Heart left ventricle (tissue), 16 donors: ENCODE measurements around the gene RABL6. TPM values are rescaled to one million over a fixed set of nuclear protein-coding genes. Genes with fewer than 3 reads are reported as not detected.
A peak's percentile ranks its signal among the peaks of the same experiment; 100 is the strongest.
"Not testable (repeated sequence)": the region's sequence is repeated elsewhere in the genome, so short reads cannot be mapped to it uniquely, and the experiment has no call there.

ENCODE experiments used
- ATAC-seq, 4 donors: fragments of 200-7000 bp; cut with Tn5 transposase; one replicate each; pipeline ENCODE4 v1.9.1; 2020 to 2022; ENCODE audit warnings: moderate library complexity in 4 of 4, mild to moderate bottlenecking in 3 of 4, moderate number of reproducible peaks in 1 of 4
- DNase-seq, 5 donors: peaks; one replicate each; pipeline ENCODE4 v3.0.0-alpha.2; 2020
- H3K27ac ChIP-seq, 12 donors: fragments of 200-600 bp; sonication (generic) in 4 of 12; one replicate each; pipeline versions ENCODE4 v1.5.0 to v1.8.0; 2016 to 2022; ENCODE audit warnings: mild to moderate bottlenecking in 2 of 12
- H3K27me3 ChIP-seq, 9 donors: fragments of 200-600 bp; sonication (generic) in 2 of 9; one replicate each; pipeline versions ENCODE4 v1.5.1 to v1.8.0; 2016 to 2022; ENCODE audit warnings: mild to moderate bottlenecking in 3 of 9
- H3K36me3 ChIP-seq, 9 donors: fragments of 200-600 bp; sonication (generic) in 2 of 9; one replicate each; pipeline versions ENCODE4 v1.5.0 to v1.8.0; 2018 to 2022; ENCODE audit warnings: mild to moderate bottlenecking in 2 of 9
- H3K4me1 ChIP-seq, 12 donors: fragments of 200-600 bp; sonication (generic) in 4 of 12; one replicate each; pipeline versions ENCODE4 v1.5.0 to v1.8.0; 2016 to 2022; ENCODE audit warnings: mild to moderate bottlenecking in 3 of 12
- H3K4me3 ChIP-seq, 12 donors: fragments of 200-600 bp; sonication (generic) in 4 of 12; one replicate each; pipeline versions ENCODE4 v1.5.0 to v1.8.0; 2017 to 2022; ENCODE audit warnings: mild to moderate bottlenecking in 9 of 12, moderate library complexity in 4 of 12
- H3K9me3 ChIP-seq, 12 donors: fragments of 200-600 bp; sonication (generic) in 4 of 12; one replicate each; pipeline versions ENCODE4 v1.5.0 to v1.8.0; 2016 to 2022; ENCODE audit warnings: mild to moderate bottlenecking in 1 of 12
- POLR2A ChIP-seq, 2 donors: fragments of 450-650 bp; IDR thresholded peaks; one replicate each; pipeline ENCODE4 v1.6.1; 2017; ENCODE audit warnings: antibody characterized with exemption in 2 of 2, mild to moderate bottlenecking in 2 of 2, moderate library complexity in 2 of 2
- WGBS, 4 donors: extraction: QIAGEN DNeasy Blood & Tissue Kit in 2 of 4; methylation state at CpG; one replicate each; pipeline versions ENCODE4 v1.1.5 to v1.1.7; 2013 to 2018; 5-methylcytosine and 5-hydroxymethylcytosine counted together
- intact Hi-C, 10 donors: fragments of 100-400 bp; cut with DNase I; formaldehyde crosslinking; loops; one replicate each; pipeline versions ENCODE4 v1.11.1 to v1.14.2; 2022
- polyA plus RNA-seq, 2 donors: library from polyadenylated mRNA; stranded (reverse); fragments of 200-250 nt; gene quantifications; one replicate each; pipeline ENCODE4 v1.2.3, GENCODE V29; 2013
- total RNA-seq, 9 donors: library from RNA; depleted of rRNA in 2 of 9; stranded (reverse); fragments of >200 nt in 2 of 9; fragmentation: NEBNext Ultra II Directional in 3 of 9; extraction: Animal tissue kit (Norgen Biotek cat#: 25700) in 3 of 9; gene quantifications; one replicate each; pipeline versions ENCODE4 v1.1.0 to v1.2.4, GENCODE V29; 2016 to 2023
- TF ChIP-seq, protein P1 (sequence below), 12 donors: fragments of 200-600 bp; sonication (generic) in 4 of 12; IDR thresholded peaks; one replicate each; pipeline versions ENCODE4 v1.5.0 to v1.8.0; 2018 to 2022; ENCODE audit warnings: antibody characterized with exemption in 12 of 12, mild to moderate bottlenecking in 5 of 12
- donor health status: ischemic (EF 13 %, LVEDD 7.1; RV severe dilation, severe dysfunction).
- donor health status: healthy with polysubstance abuse.
- donor health status: DM: no; HTN: yes; CAD: no.
- donor health status: DM: no; HTN: no; CAD: no.
- donor health status: ischemic (EF 25% LVEDD 6.9; RV normal size, moderate dysfunction).
- donor health status: ischemic (EF 25% LVEDD 5.7; RV mildly dilated, moderate dysfunction).
- donor health status: healthy.
- donor health status: DM: yes; HTN: yes; CAD: no.
- donor health status: ischemic (EF 35%, LVEDD 5.7; RV mildly dilated, moderate dysfunction).
- donor health status: nonischemic (EF 11% LVEDD 7.7; RV severe dilation, severe dysfunction).
- donor health status: DM: yes; HTN: yes; CAD: no.
- donor health status: PGD.
- donor health status: ischemic (EF 29% LVEDD 5.4; RV normal size, mild dysfunction).
- donor health status: nonischemic (EF 23%, LVEDD 6.1; RV moderate dilation, normal function).

The RABL6 gene
- total and polyA plus RNA-seq, 11 donors: 59.4 to 90.8 (median 71.6) TPM

GRCh38 chr9:136840877-136841645 is 33.3 kb downstream of the RABL6 start:
- ATAC-seq (peak; percentile 3 to 14 (median 4)), DNase-seq (no peak)
- Histone ChIP-seq H3K27me3 (peaks cover 0 to 32% (median 17%) of the 10 kb centered on the region in 9 donors), H3K9me3 (no peaks in the 10 kb centered on the region), H3K4me1 (peaks cover 10 to 47% (median 27%) of the 10 kb centered on the region in 12 donors), H3K27ac (no peak overlapping the region), H3K36me3 (peaks cover 0 to 47% (median 13%) of the 10 kb centered on the region in 9 donors), H3K4me3 (no peak overlapping the region)
- WGBS, 4 donors: 71 to 79% (median 76%) methylated on average over 22 to 28 of the region's 28 CpGs
- TF ChIP-seq POLR2A (IDR thresholded peaks at IDR 0.05): no peak
- TF ChIP-seq, protein P1, sequence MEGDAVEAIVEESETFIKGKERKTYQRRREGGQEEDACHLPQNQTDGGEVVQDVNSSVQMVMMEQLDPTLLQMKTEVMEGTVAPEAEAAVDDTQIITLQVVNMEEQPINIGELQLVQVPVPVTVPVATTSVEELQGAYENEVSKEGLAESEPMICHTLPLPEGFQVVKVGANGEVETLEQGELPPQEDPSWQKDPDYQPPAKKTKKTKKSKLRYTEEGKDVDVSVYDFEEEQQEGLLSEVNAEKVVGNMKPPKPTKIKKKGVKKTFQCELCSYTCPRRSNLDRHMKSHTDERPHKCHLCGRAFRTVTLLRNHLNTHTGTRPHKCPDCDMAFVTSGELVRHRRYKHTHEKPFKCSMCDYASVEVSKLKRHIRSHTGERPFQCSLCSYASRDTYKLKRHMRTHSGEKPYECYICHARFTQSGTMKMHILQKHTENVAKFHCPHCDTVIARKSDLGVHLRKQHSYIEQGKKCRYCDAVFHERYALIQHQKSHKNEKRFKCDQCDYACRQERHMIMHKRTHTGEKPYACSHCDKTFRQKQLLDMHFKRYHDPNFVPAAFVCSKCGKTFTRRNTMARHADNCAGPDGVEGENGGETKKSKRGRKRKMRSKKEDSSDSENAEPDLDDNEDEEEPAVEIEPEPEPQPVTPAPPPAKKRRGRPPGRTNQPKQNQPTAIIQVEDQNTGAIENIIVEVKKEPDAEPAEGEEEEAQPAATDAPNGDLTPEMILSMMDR (IDR thresholded peaks at IDR 0.05): no peak
- intact Hi-C loops: loop anchor here in 4 of 10 donors (5.0 to 10.0 kb wide), 3 partner anchors 46 to 194 kb away; partner anchors contain the start of genes CCDC183 (in 2 of the 4), FUT7 (in 2 of the 4), TMEM141 (in 2 of the 4) and FBXW5 (in 1 of the 4)

GRCh38 chr9:136841646-136842379 is 34.1 kb downstream of the RABL6 start:
- DNase-seq, H3K9me3 ChIP-seq: not testable (repeated sequence)
- Histone ChIP-seq H3K4me1 (peaks cover 10 to 54% (median 31%) of the 10 kb centered on the region in 12 donors), H3K27ac (peak overlapping the region in 3 of 12 donors; percentile 41 to 82 (median 74)), H3K27me3 (peaks cover 0 to 39% (median 19%) of the 10 kb centered on the region in 9 donors), H3K4me3 (peak overlapping the region in 9 of 12 donors; percentile 23 to 70 (median 58)), H3K36me3 (peaks cover 0 to 40% (median 13%) of the 10 kb centered on the region in 9 donors)
- ATAC-seq: peak in 1 of 4 donors; percentile 1
- WGBS, 4 donors: 48 to 56% (median 52%) methylated on average over 13 to 16 of the region's 16 CpGs
- intact Hi-C loops: loop anchor here in 4 of 10 donors (5.0 to 10.0 kb wide), 3 partner anchors 47 to 193 kb away; partner anchors contain the start of genes CCDC183 (in 2 of the 4), FUT7 (in 2 of the 4), TMEM141 (in 2 of the 4) and FBXW5 (in 1 of the 4)

DNA sequence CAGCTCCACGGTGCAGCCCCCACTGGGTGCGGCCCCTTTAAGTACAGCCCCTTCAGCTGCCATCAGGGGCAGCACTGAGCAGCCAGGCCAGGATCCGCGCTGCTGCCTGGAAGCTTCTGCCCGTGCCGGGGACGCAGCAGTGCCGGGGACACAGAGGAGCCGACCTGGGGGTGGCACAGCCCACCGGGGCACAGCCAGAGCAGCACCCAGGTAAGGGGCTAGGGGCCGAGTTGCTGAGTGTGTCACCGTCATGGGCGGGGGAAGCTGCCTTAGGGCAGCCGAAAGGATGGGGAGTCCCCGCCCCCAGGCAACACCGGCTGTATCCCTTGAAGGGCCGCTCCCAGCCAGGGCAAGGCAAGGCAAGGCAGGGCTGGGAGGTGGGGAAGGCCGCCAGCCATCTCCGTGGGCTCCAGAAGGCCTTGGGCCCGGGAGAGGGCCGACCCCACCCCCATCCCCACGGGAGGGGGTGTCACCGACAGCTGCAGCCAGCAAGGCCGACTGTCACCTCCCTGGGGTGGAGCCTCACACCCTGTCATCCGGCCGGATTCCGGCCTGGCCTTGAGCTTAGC is 34.7 kb downstream of the RABL6 start, which contains the start of gene AJM1:
TSS of gene AJM1 (plus strand) at position 99 of the 569 bp plus-strand sequence. CDS start 1,937 bp downstream, outside the sequence.
- Histone ChIP-seq H3K27me3 (peaks cover 0 to 44% (median 19%) of the 10 kb centered on the region in 9 donors), H3K4me1 (peaks cover 10 to 61% (median 34%) of the 10 kb centered on the region in 12 donors), H3K4me3 (peak within 1 kb of the TSS; percentile 23 to 70 (median 54)), H3K36me3 (peaks cover 0 to 36% (median 13%) of the 10 kb centered on the region in 9 donors), H3K27ac (peak within 1 kb of the TSS in 10 of 12 donors; percentile 16 to 82 (median 62))
- DNase-seq (peak; percentile 72 to 90 (median 80)), ATAC-seq (peak; percentile 68 to 91 (median 78))
- TF ChIP-seq, protein P1 (IDR thresholded peaks at IDR 0.05): peak; percentile 82 to 95 (median 93)
- TF ChIP-seq POLR2A (IDR thresholded peaks at IDR 0.05): peak in 1 of 2 donors; percentile 35
- intact Hi-C loops: loop anchor here in 4 of 10 donors (5.0 to 10.0 kb wide), 3 partner anchors 48 to 192 kb away; partner anchors contain the start of genes CCDC183 (in 2 of the 4), FUT7 (in 2 of the 4), TMEM141 (in 2 of the 4) and FBXW5 (in 1 of the 4)
- 0 to 2% (median 0%) methylated on average over 7 to 24 of the region's 27 CpGs for WGBS, 4 donors
- H3K9me3 ChIP-seq: not testable (repeated sequence)

- H3K4me1 ChIP-seq: peaks cover 10 to 69% (median 36%) of the 10 kb centered on the region in 12 donors
- peak in 1 of 4 donors; percentile 27 for ATAC-seq
- 17 to 23% (median 22%) methylated on average over 6 to 21 of the region's 21 CpGs for WGBS, 4 donors
- peaks cover 0 to 28% (median 13%) of the 10 kb centered on the region in 9 donors for H3K36me3 ChIP-seq
- peaks cover 0 to 44% (median 19%) of the 10 kb centered on the region in 9 donors for H3K27me3 ChIP-seq
- H3K4me3 ChIP-seq: peak overlapping the region in 9 of 12 donors; percentile 5 to 70 (median 55)
- H3K27ac ChIP-seq: peak overlapping the region in 3 of 12 donors; percentile 50 to 82 (median 78)
- DNase-seq, H3K9me3 ChIP-seq: not testable (repeated sequence)
- intact Hi-C loops: loop anchor here in 4 of 10 donors (5.0 to 10.0 kb wide), 3 partner anchors 48 to 192 kb away; partner anchors contain the start of genes CCDC183 (in 2 of the 4), FUT7 (in 2 of the 4), TMEM141 (in 2 of the 4) and FBXW5 (in 1 of the 4)
Observed at GRCh38 chr9:136843159-136843800, 35.5 kb downstream of the RABL6 start.
